Spinal cord (tissue), 10 donors: ENCODE data around the gene CYBB. TPM values are rescaled to one million over a fixed set of nuclear protein-coding genes. Genes with fewer than 3 reads are reported as not detected.

Source experiments
- DNase-seq, 6 donors: peaks; one replicate each; pipeline versions ENCODE4 v3.0.0 to v3.0.0-alpha.2; 2013 to 2015; ENCODE audit warnings: low spot score in 6 of 6, low read depth in 4 of 6
- H3K27ac ChIP-seq: one replicate; pipeline ENCODE4 v1.5.1; 2013; ENCODE audit warnings: low read depth, low read length, control low read depth
- H3K27me3 ChIP-seq: one replicate; pipeline ENCODE4 v1.6.1; 2013; ENCODE audit warnings: low read length; ENCODE audit not compliant: control insufficient read depth, insufficient read depth
- H3K36me3 ChIP-seq: one replicate; pipeline ENCODE4 v1.6.1; 2013; ENCODE audit warnings: low read length; ENCODE audit not compliant: control insufficient read depth, insufficient read depth
- H3K4me1 ChIP-seq: one replicate; pipeline ENCODE4 v1.6.1; 2013; ENCODE audit warnings: low read length; ENCODE audit not compliant: control insufficient read depth, insufficient read depth
- H3K4me3 ChIP-seq: one replicate; pipeline ENCODE4 v1.5.1; 2013; ENCODE audit warnings: low read depth, low read length, control low read depth
- H3K9me3 ChIP-seq: one replicate; pipeline ENCODE4 v1.6.1; 2013; ENCODE audit warnings: low read length; ENCODE audit not compliant: control insufficient read depth, insufficient read depth
- WGBS: methylation state at CpG from one replicate; pipeline ENCODE4 v1.1.5; 2013; ENCODE audit warnings: missing lambda C conversion rate; ENCODE audit not compliant: insufficient coverage; 5-methylcytosine and 5-hydroxymethylcytosine counted together
- polyA plus RNA-seq, 2 donors: library from polyadenylated mRNA; unstranded; fragments of 120-200 nt; gene quantifications; one replicate each; pipeline ENCODE4 v1.2.1, GENCODE V29; 2013; ENCODE audit not compliant: insufficient read length in 2 of 2
- total RNA-seq, 2 donors: library from RNA; depleted of rRNA in 1 of 2; stranded (reverse); fragments of 120-200 nt in 1 of 2; fragments of >200 nt in 1 of 2; gene quantifications; one replicate each; pipeline versions ENCODE4 v1.2.3 to v1.2.4, GENCODE V29; 2013 to 2014
- donor health status: healthy.

Gene CYBB
- total and polyA plus RNA-seq, 4 donors: 11.8 to 72.1 (median 26.5) TPM

- Histone ChIP-seq H3K9me3 (no peaks in the 10 kb centered on the region), H3K36me3 (no peaks in the 10 kb centered on the region), H3K4me3 (no peak overlapping the region), H3K27me3 (peaks cover 2% of the 10 kb centered on the region), H3K27ac (no peak overlapping the region), H3K4me1 (no peaks in the 10 kb centered on the region)
- DNase-seq: no peak
- no CpG with 5 or more reads among the region's 3 CpGs for WGBS
Observed at GRCh38 chrX:37781814-37782213, 2.0 kb downstream of the CYBB start.

DNA sequence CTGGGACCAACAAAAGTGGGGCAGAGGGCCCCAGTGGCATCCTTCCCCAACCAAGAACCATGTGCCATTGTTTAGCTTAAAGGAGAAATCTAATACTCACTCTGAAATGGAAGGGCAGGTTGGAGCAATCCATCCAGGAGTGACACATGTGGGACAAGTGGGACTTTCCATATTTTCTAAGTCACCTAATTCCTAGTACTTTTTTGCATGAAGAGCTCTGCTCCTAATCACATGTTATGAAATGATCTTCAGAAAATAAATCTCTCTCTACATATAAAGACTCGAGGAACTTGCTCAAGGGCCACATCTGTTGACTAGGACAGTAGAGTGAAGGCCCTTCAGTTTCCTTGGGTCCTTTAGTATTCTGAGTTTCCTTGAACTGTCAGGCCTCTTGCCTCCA is 2.5 kb downstream of the CYBB start:
- no peak overlapping the region for H3K4me3 ChIP-seq
- no peak for DNase-seq
- H3K27me3 ChIP-seq: no peaks in the 10 kb centered on the region
- no peaks in the 10 kb centered on the region for H3K36me3 ChIP-seq
- no peaks in the 10 kb centered on the region for H3K4me1 ChIP-seq
- WGBS: 100% methylated on average over 1 of the region's 1 CpG
- no peaks in the 10 kb centered on the region for H3K9me3 ChIP-seq
- H3K27ac ChIP-seq: no peak overlapping the region

- Histone ChIP-seq H3K27ac (no peak overlapping the region), H3K9me3 (no peaks in the 10 kb centered on the region), H3K27me3 (no peaks in the 10 kb centered on the region), H3K36me3 (no peaks in the 10 kb centered on the region), H3K4me3 (no peak overlapping the region), H3K4me1 (no peaks in the 10 kb centered on the region)
- 50% methylated on average over 2 of the region's 4 CpGs for WGBS
- DNase-seq: no peak
Observed at GRCh38 chrX:37783305-37783704, 3.4 kb downstream of the CYBB start.

DNA sequence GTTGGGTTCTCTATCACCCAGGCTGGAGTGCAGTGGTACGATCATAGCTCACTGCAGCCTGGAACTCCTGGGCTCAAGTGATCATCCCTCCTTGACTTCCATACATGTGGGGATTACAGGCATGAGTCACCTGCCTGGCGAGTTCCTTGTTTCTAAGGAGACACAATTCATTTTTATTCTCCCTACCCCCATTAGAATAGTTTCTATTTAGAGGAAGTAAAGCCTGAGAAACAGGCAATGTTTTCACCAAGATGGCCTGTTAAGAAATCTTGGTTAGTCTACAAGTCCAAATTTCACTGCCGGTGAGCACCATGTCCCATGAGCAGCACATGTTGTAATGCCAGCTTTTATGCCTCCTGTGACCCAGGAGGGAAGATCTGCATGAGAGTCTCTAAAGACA is 5.7 kb downstream of the CYBB start:
- Histone ChIP-seq H3K9me3 (no peaks in the 10 kb centered on the region), H3K4me3 (no peak overlapping the region), H3K27ac (no peak overlapping the region), H3K4me1 (no peaks in the 10 kb centered on the region), H3K36me3 (no peaks in the 10 kb centered on the region), H3K27me3 (no peaks in the 10 kb centered on the region)
- WGBS: 86% methylated on average over 2 of the region's 3 CpGs
- no peak for DNase-seq

DNA sequence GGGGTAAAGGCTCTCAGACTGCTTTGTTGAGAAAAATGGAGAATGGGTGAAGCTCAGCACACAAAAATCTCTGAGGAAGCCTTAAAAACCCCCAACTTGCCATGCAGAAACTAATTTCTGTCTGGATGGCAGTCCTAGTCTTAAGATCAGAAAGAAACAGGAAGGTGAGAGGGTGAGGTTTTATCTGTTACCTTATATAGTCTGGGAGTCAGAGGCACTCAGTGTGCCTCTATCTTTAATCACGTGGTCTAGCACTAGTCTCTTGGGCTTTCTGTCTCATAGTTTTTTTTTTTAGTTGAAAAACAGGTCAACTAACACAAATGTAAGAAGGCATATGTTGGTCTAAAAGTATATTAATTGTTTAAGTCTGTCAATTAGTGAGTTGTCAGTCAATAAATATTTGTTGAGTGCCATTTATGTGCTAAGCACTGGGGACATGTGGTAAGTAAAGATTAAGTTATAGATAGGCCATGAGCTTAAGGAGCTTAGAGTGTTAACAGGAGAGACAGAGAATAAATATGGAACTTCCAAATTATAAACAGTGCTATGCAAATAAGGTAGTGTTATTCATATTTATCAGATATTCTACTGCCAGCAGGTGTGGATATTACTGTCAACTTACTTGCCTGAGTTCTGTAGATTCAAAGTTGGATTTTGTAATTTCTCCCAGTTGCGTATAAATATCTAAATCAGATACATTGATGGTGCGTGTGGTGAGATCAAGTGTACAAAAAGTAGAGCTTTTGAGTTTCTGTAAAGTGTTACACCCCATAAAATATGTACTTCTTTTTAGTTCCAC is 7.0 kb downstream of the CYBB start:
- Histone ChIP-seq H3K4me1 (no peaks in the 10 kb centered on the region), H3K9me3 (no peaks in the 10 kb centered on the region), H3K36me3 (no peaks in the 10 kb centered on the region), H3K27ac (no peak overlapping the region), H3K4me3 (no peak overlapping the region), H3K27me3 (no peaks in the 10 kb centered on the region)
- no peak for DNase-seq
- WGBS: no CpG with 5 or more reads among the region's 3 CpGs

- no peak overlapping the region for H3K4me3 ChIP-seq
- H3K27me3 ChIP-seq: no peaks in the 10 kb centered on the region
- no peaks in the 10 kb centered on the region for H3K9me3 ChIP-seq
- no peak overlapping the region for H3K27ac ChIP-seq
- WGBS: no CpG with 5 or more reads among the region's 5 CpGs
- DNase-seq: no peak
- H3K36me3 ChIP-seq: no peaks in the 10 kb centered on the region
- no peaks in the 10 kb centered on the region for H3K4me1 ChIP-seq
Observed at GRCh38 chrX:37787423-37787869, 7.6 kb downstream of the CYBB start.

GRCh38 chrX:37796310-37796709 is 16.5 kb downstream of the CYBB start:
- no peak for DNase-seq
- H3K4me3 ChIP-seq: no peak overlapping the region

DNA sequence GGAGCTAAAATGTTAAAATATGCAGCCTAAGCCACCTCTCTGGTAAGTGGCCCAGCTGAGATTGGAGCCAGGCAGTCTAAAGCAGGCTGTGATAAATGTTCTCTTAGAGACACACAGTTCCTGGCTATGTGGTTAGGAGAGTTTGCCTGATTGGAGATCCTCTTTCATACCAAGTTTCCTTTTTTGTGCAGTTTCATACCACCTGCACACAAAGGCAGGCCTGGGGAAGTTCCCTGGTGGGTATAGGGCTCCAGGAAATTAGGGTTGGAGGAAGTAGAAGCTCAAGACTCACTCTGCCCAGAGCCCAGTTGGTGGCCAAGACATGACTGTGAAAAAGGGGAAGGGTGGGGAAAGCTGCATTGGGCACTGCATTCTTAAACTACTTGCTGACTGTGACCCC is 16.9 kb downstream of the CYBB start:
- H3K27ac ChIP-seq: no peak overlapping the region
- DNase-seq: peak in 1 of 6 donors; percentile 4
- H3K36me3 ChIP-seq: no peaks in the 10 kb centered on the region
- peaks cover 2% of the 10 kb centered on the region for H3K27me3 ChIP-seq
- no peaks in the 10 kb centered on the region for H3K4me1 ChIP-seq
- H3K4me3 ChIP-seq: no peak overlapping the region
- no peaks in the 10 kb centered on the region for H3K9me3 ChIP-seq

More at GRCh38 chrX:37796310-37796709, 16.5 kb downstream of the CYBB start:
- Histone ChIP-seq H3K27me3 (peaks cover 2% of the 10 kb centered on the region), H3K4me1 (no peaks in the 10 kb centered on the region), H3K27ac (no peak overlapping the region), H3K9me3 (no peaks in the 10 kb centered on the region), H3K36me3 (no peaks in the 10 kb centered on the region)

- Histone ChIP-seq H3K9me3 (no peaks in the 10 kb centered on the region), H3K4me3 (no peak overlapping the region), H3K36me3 (no peaks in the 10 kb centered on the region), H3K27me3 (peaks cover 4% of the 10 kb centered on the region), H3K27ac (no peak overlapping the region), H3K4me1 (no peaks in the 10 kb centered on the region)
- no CpG with 5 or more reads among the region's 2 CpGs for WGBS
- DNase-seq: no peak
Observed at GRCh38 chrX:37799936-37800335, 20.1 kb downstream of the CYBB start.

GRCh38 chrX:37800717-37801116 is 20.9 kb downstream of the CYBB start:
- no peak for DNase-seq
- Histone ChIP-seq H3K4me1 (no peaks in the 10 kb centered on the region), H3K27me3 (peaks cover 2% of the 10 kb centered on the region), H3K27ac (no peak overlapping the region), H3K9me3 (no peaks in the 10 kb centered on the region), H3K36me3 (no peaks in the 10 kb centered on the region), H3K4me3 (no peak overlapping the region)
